Suprapubic skin (tissue), 4 donors: ENCODE measurements around the gene NDUFS3.

ENCODE experiments used
- EP300 ChIP-seq: sonication (generic); formaldehyde crosslinking; IDR thresholded peaks from one replicate; pipeline ENCODE4 v1.6.1; 2017; ENCODE audit warnings: antibody characterized with exemption
- POLR2A ChIP-seq, 2 donors: fragments of 450-650 bp; IDR thresholded peaks; one replicate each; pipeline ENCODE4 v1.6.1; 2017; ENCODE audit warnings: antibody characterized with exemption in 2 of 2, mild to moderate bottlenecking in 2 of 2, moderate library complexity in 2 of 2
- POLR2AphosphoS5 ChIP-seq, 3 donors: sonication (generic); formaldehyde crosslinking; IDR thresholded peaks; one replicate each; pipeline ENCODE4 v1.6.1; 2017; ENCODE audit warnings: antibody characterized with exemption in 3 of 3
- TF ChIP-seq, protein P1 (sequence below), 2 donors: fragments of 200-600 bp in 1 of 2; fragments of 450-650 bp in 1 of 2; sonication (generic) in 1 of 2; IDR thresholded peaks; one replicate each; pipeline ENCODE4 v1.5.1; 2016 to 2019; ENCODE audit warnings: antibody characterized with exemption in 2 of 2, mild to moderate bottlenecking in 1 of 2, moderate library complexity in 1 of 2

DNA sequence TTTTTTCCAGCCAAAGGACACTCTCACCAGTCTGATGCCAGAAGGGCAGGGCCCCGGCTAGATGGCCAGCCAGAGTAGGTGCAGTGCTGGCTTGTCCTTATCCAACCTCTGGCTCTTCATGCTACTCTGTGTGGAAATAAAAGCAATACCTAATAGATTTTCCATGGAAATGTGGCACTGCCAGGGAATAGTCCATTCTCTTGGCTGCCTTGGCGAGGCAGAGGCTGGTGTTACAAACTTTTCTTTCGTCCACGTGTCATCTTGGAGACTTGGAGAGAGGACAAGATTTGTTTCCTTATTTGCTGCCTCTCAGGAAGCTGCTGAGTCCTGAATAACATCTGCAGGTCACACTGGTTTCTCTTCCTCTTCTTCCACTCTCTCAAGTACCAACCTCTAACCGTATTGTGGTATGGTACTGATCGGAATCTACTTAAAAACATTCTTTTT, 32.5 kb downstream of the NDUFS3 start:
- TF ChIP-seq, protein P1, sequence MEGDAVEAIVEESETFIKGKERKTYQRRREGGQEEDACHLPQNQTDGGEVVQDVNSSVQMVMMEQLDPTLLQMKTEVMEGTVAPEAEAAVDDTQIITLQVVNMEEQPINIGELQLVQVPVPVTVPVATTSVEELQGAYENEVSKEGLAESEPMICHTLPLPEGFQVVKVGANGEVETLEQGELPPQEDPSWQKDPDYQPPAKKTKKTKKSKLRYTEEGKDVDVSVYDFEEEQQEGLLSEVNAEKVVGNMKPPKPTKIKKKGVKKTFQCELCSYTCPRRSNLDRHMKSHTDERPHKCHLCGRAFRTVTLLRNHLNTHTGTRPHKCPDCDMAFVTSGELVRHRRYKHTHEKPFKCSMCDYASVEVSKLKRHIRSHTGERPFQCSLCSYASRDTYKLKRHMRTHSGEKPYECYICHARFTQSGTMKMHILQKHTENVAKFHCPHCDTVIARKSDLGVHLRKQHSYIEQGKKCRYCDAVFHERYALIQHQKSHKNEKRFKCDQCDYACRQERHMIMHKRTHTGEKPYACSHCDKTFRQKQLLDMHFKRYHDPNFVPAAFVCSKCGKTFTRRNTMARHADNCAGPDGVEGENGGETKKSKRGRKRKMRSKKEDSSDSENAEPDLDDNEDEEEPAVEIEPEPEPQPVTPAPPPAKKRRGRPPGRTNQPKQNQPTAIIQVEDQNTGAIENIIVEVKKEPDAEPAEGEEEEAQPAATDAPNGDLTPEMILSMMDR (IDR thresholded peaks at IDR 0.05) = no peak
- no peak for TF ChIP-seq POLR2AphosphoS5 (IDR thresholded peaks at IDR 0.05)
- no peak for TF ChIP-seq POLR2A (IDR thresholded peaks at IDR 0.05)
- TF ChIP-seq EP300 = no peak
